GM13977 (cell line): ENCODE results near the gene GRAMD2A.

ENCODE experiments used
- DNase-seq: peaks from one replicate; pipeline ENCODE4 v3.0.0; 2012; ENCODE audit warnings: low spot score
- CTCF ChIP-seq: IDR thresholded peaks from 2 replicates; pipeline ENCODE4 v1.5.1; 2012; ENCODE audit warnings: mild to moderate bottlenecking, control low read depth; ENCODE audit not compliant: insufficient read depth; ENCODE audit errors: extremely low read depth, missing control alignments
- in situ Hi-C: fragments of 300-500 bp; cut with MboI; formaldehyde crosslinking; loops from one replicate; pipeline ENCODE4 v1.12.0; 2022; ENCODE audit warnings: low sequenced_read_pairs, low pct_unique_long_range_greater_than_20kb, mixed read lengths, inconsistent platforms; ENCODE audit not compliant: unreplicated experiment

The GRAMD2A gene

GRCh38 chr15:72198356-72199204 is 993 bp upstream of the GRAMD2A start:
- no peak for DNase-seq
- TF ChIP-seq CTCF: no peak
- in situ Hi-C loops: no loop called here

- in situ Hi-C loops: no loop called here
- TF ChIP-seq CTCF: no peak
- no peak for DNase-seq
Observed at GRCh38 chr15:72197041-72197459, 537 bp downstream of the GRAMD2A start.

DNA sequence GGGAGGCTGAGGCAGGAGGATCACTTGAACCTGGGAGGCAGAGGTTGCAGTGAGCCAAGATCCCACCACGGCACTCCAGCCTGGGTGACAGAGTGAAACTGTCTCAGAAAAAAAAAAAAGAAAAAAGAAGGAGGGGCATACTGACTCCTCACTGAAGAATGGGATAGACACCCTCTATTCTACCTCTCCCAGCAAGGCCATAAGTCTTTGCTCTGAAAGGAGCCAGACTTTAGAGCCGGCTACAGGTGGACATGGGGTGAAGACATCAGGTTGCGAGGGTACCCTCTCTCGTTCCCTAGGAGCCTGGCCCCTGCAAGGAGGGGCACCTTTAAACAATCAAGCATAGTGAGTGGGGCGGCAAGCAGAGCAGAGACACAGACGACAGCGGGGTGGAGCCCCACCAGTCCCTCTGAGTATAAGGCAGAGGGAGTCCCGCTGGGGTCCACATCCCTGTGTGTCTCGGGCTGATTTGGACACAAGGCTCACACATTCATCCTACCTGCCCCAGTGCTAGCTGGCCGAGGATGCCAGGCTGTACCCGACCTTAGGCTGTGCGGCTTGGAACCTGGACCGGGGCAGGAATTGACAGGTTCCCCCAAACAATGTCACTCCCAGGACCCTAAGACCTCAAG is 1.1 kb downstream of the GRAMD2A start:
- in situ Hi-C loops: no loop called here
- DNase-seq: no peak
- TF ChIP-seq CTCF: no peak

GRCh38 chr15:72195101-72195511 is 2.5 kb downstream of the GRAMD2A start:
- in situ Hi-C loops: no loop called here
- no peak for DNase-seq
- TF ChIP-seq CTCF: no peak

DNA sequence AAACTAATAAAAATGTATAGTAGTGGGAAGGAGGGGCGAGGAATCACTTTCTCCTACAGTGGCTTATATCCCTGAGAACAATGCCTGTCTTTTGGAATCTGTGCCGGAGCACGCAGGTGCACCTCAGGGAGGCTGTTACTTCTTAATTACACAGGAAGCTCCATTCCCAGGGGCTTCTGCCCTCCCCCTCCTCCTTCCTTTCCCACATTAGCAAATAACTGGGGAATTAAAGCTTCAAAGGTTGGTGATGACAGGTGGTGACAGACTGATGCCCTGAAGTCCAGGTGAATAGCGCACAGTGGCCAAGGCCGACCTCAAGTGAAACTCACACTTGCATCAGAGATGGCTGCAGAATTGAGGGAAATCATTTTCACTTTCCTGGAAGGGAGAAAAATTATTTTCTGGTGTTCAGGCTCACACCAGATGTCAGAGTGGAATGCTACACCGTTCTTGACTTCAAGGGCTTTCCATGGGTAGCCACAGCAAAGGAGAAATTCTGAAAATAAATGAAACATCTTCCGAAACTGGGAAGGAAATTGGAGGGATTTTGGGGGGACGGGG is 3.7 kb downstream of the GRAMD2A start:
- in situ Hi-C loops: no loop called here
- no peak for DNase-seq
- TF ChIP-seq CTCF: no peak

DNA sequence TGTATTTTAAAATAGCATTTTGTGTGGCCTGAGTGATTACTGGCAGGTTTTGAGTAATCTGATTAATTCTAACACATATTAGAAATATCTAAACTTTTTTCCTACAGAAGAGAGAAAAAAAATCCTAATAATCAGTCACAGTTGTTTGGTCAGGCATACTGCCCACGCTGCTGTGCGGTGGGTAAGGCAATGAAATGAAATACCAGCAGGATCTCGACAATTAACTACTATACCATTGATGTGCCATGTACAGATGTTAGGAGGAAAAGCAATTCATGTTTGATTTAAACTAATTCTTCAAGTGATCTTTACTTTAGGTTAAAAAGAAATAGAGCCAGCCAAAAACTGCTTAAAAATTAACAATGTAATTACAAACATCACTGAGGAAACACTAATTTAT is 5.2 kb downstream of the GRAMD2A start:
- in situ Hi-C loops: no loop called here
- TF ChIP-seq CTCF: no peak

More for the DNA sequence above, 5.2 kb downstream of the GRAMD2A start:
- no peak for DNase-seq
